Colonic mucosa (tissue), 4 donors: ENCODE results near the gene KDM4C. TPM values are rescaled to one million over a fixed set of nuclear protein-coding genes. Genes with fewer than 3 reads are reported as not detected.

ENCODE experiments used
- DNase-seq: peaks from one replicate; pipeline ENCODE4 v3.0.0-alpha.2; 2020
- H3K27ac ChIP-seq: fragments of 200-600 bp; one replicate; pipeline ENCODE4 v1.8.0; 2021
- H3K27me3 ChIP-seq: fragments of 200-600 bp; one replicate; pipeline ENCODE4 v1.8.0; 2021
- H3K36me3 ChIP-seq: fragments of 200-600 bp; one replicate; pipeline ENCODE4 v1.8.0; 2021
- H3K4me1 ChIP-seq: fragments of 200-600 bp; one replicate; pipeline ENCODE4 v1.8.0; 2021; ENCODE audit warnings: mild to moderate bottlenecking
- H3K4me3 ChIP-seq: fragments of 200-600 bp; one replicate; pipeline ENCODE4 v1.8.0; 2021
- H3K9ac ChIP-seq, 2 donors: one replicate each; pipeline ENCODE4 v1.7.0; 2013; ENCODE audit warnings: control low read depth in 2 of 2, low read depth in 2 of 2, low read length in 2 of 2
- H3K9me3 ChIP-seq: fragments of 200-600 bp; one replicate; pipeline ENCODE4 v1.8.0; 2021
- CTCF ChIP-seq: fragments of 200-600 bp; IDR thresholded peaks from one replicate; pipeline ENCODE4 v1.8.0; 2022; ENCODE audit warnings: antibody characterized with exemption, mild to moderate bottlenecking
- intact Hi-C: fragments of 100-400 bp; cut with DNase I; formaldehyde crosslinking; loops from one replicate; pipeline ENCODE4 v1.14.1; 2022
- total RNA-seq, 2 donors: library from RNA; stranded (reverse); fragmentation: NEBNext Ultra II Directional in 1 of 2; extraction: Animal tissue kit (Norgen Biotek cat#: 25700) in 1 of 2; gene quantifications; one replicate each; pipeline ENCODE4 v1.2.1, GENCODE V29; 2021
- donor health status: healthy.
- donor health status: DM: no; HTN: no; CAD: no.
- donor health status: DM: no; HTN: no; CAD: no.

Gene KDM4C
- total RNA-seq, 2 donors from 2014 or later = 37.3 to 42.0 TPM

- no peaks in the 10 kb centered on the region for H3K27me3 ChIP-seq
- no peaks in the 10 kb centered on the region for H3K4me1 ChIP-seq
- H3K9ac ChIP-seq = no peak overlapping the region
- H3K9me3 ChIP-seq = no peaks in the 10 kb centered on the region
- no peaks in the 10 kb centered on the region for H3K36me3 ChIP-seq
- no peak overlapping the region for H3K27ac ChIP-seq
- no peak overlapping the region for H3K4me3 ChIP-seq
- no peak for TF ChIP-seq CTCF
- no peak for DNase-seq
- intact Hi-C loops = no loop called here
Measured at GRCh38 chr9:7042124-7042523, 284.4 kb downstream of the KDM4C start.

GRCh38 chr9:7045361-7045760, 287.6 kb downstream of the KDM4C start:
- H3K27ac ChIP-seq = no peak overlapping the region
- no peak overlapping the region for H3K4me3 ChIP-seq
- H3K36me3 ChIP-seq = no peaks in the 10 kb centered on the region
- H3K9me3 ChIP-seq = no peaks in the 10 kb centered on the region
- H3K9ac ChIP-seq = no peak overlapping the region
- H3K27me3 ChIP-seq = no peaks in the 10 kb centered on the region
- intact Hi-C loops = no loop called here
- no peak for DNase-seq
- TF ChIP-seq CTCF = no peak
- H3K4me1 ChIP-seq = no peaks in the 10 kb centered on the region

GRCh38 chr9:7051711-7052110, 293.9 kb downstream of the KDM4C start:
- intact Hi-C loops = loop anchor here (2.0 to 5.0 kb wide), 3 partner anchors 133 to 491 kb away; no protein-coding TSS in a partner anchor
- Histone ChIP-seq H3K27ac (no peak overlapping the region), H3K9me3 (no peaks in the 10 kb centered on the region), H3K4me3 (no peak overlapping the region), H3K9ac (no peak overlapping the region), H3K4me1 (no peaks in the 10 kb centered on the region), H3K27me3 (no peaks in the 10 kb centered on the region), H3K36me3 (no peaks in the 10 kb centered on the region)
- DNase-seq = no peak
- no peak for TF ChIP-seq CTCF

GRCh38 chr9:7053903-7054302, 296.1 kb downstream of the KDM4C start:
- intact Hi-C loops = loop anchor here (2.0 to 5.0 kb wide), 3 partner anchors 131 to 488 kb away; no protein-coding TSS in a partner anchor
- H3K9ac ChIP-seq = no peak overlapping the region
- TF ChIP-seq CTCF = no peak
- no peak for DNase-seq
- H3K27ac ChIP-seq = no peak overlapping the region
- no peaks in the 10 kb centered on the region for H3K36me3 ChIP-seq
- H3K4me1 ChIP-seq = no peaks in the 10 kb centered on the region
- no peaks in the 10 kb centered on the region for H3K27me3 ChIP-seq
- H3K9me3 ChIP-seq = no peaks in the 10 kb centered on the region
- H3K4me3 ChIP-seq = no peak overlapping the region

GRCh38 chr9:7055171-7055903, 297.6 kb downstream of the KDM4C start:
- no peak overlapping the region for H3K4me3 ChIP-seq
- no peak for DNase-seq
- TF ChIP-seq CTCF = no peak
- H3K4me1 ChIP-seq = no peaks in the 10 kb centered on the region
- intact Hi-C loops = no loop called here
- no peak overlapping the region for H3K9ac ChIP-seq
- H3K36me3 ChIP-seq = no peaks in the 10 kb centered on the region
- no peaks in the 10 kb centered on the region for H3K9me3 ChIP-seq
- no peaks in the 10 kb centered on the region for H3K27me3 ChIP-seq
- H3K27ac ChIP-seq = no peak overlapping the region
